ENCODE measurements around the gene NLRP12. TPM values are rescaled to one million over a fixed set of nuclear protein-coding genes. Genes with fewer than 3 reads are reported as not detected.
"Not testable (repeated sequence)": the region's sequence is repeated elsewhere in the genome, so short reads cannot be mapped to it uniquely, and the experiment has no call there.

NLRP12 gene
- total RNA-seq, 2 experiments from 2014 or later = 0.08 TPM; not detected in 1

GRCh38 chr19:53865523-53865917 lies 41.4 kb upstream of the NLRP12 start:
- peaks cover 2% of the 10 kb centered on the region for H3K27me3 Mint-ChIP-seq
- peak overlapping the region; percentile 90 for H3K27ac Mint-ChIP-seq
- DNase-seq = peak; percentile 30

GRCh38 chr19:53864308-53864836 lies 40.3 kb upstream of the NLRP12 start:
- H3K27ac Mint-ChIP-seq = no peak overlapping the region
- no peak for DNase-seq
- H3K4me3 Mint-ChIP-seq = no peak overlapping the region
- POLR2A ChIA-PET = interaction anchor here (1.2 kb wide), 1 partner anchor 10 kb away, joined by 5 read pairs; no protein-coding TSS in a partner anchor
- no peaks in the 10 kb centered on the region for H3K9me3 Mint-ChIP-seq
- peaks cover 5% of the 10 kb centered on the region for H3K36me3 Mint-ChIP-seq (ENCODE audit: low read depth)
- peaks cover 2% of the 10 kb centered on the region for H3K27me3 Mint-ChIP-seq
- peaks cover 28% of the 10 kb centered on the region for H3K4me1 Mint-ChIP-seq
- CTCF ChIA-PET = interaction anchor here (0.6 to 1.2 kb wide), 2 partner anchors 11 to 392 kb away, joined by 3 to 4 read pairs; no protein-coding TSS in a partner anchor

More at GRCh38 chr19:53865523-53865917, 41.4 kb upstream of the NLRP12 start:
- no peaks in the 10 kb centered on the region for H3K9me3 Mint-ChIP-seq
- H3K4me1 Mint-ChIP-seq = peaks cover 33% of the 10 kb centered on the region
- peak overlapping the region; percentile 97 for H3K4me3 Mint-ChIP-seq
- CTCF ChIA-PET = interaction anchor here (0.9 to 3.5 kb wide), 6 partner anchors 11 to 333 kb away, joined by 3 to 31 read pairs (median 4); partner anchors contain the start of gene PRKCG
- peaks cover 9% of the 10 kb centered on the region for H3K36me3 Mint-ChIP-seq (ENCODE audit: low read depth)
- POLR2A ChIA-PET = interaction anchor here (0.8 to 4.0 kb wide), 7 partner anchors 9 to 272 kb away, joined by 3 to 49 read pairs (median 3); partner anchors contain the start of gene CNOT3

GRCh38 chr19:53853707-53854106 lies 29.6 kb upstream of the NLRP12 start:
- peaks cover 11% of the 10 kb centered on the region for H3K27me3 Mint-ChIP-seq
- H3K9me3 Mint-ChIP-seq = no peaks in the 10 kb centered on the region
- H3K4me3 Mint-ChIP-seq = no peak overlapping the region
- H3K4me1 Mint-ChIP-seq = peaks cover 25% of the 10 kb centered on the region
- CTCF ChIA-PET = interaction anchor here (0.6 to 4.2 kb wide), 19 partner anchors 9 to 848 kb away, joined by 3 to 31 read pairs (median 3); partner anchors contain the start of genes MYADM and PRKCG
- peak overlapping the region; percentile 21 for H3K27ac Mint-ChIP-seq
- POLR2A ChIA-PET = interaction anchor here (0.9 to 4.1 kb wide), 3 partner anchors 11 to 26 kb away, joined by 3 to 49 read pairs (median 5); partner anchors contain the start of gene MYADM
- no peaks in the 10 kb centered on the region for H3K36me3 Mint-ChIP-seq (ENCODE audit: low read depth)
- DNase-seq = no peak

- Mint-ChIP-seq H3K36me3 (ENCODE audit: low read depth) (no peaks in the 10 kb centered on the region), H3K9me3 (no peaks in the 10 kb centered on the region), H3K4me1 (peaks cover 21% of the 10 kb centered on the region), H3K4me3 (no peak overlapping the region), H3K27me3 (peaks cover 21% of the 10 kb centered on the region), H3K27ac (no peak overlapping the region)
- ChIA-PET POLR2A (no interaction called here), CTCF (interaction anchor here (0.7 to 1.0 kb wide), 2 partner anchors 175 to 176 kb away, joined by 3 read pairs; no protein-coding TSS in a partner anchor)
- DNase-seq = no peak
Observed at GRCh38 chr19:53849237-53849676, 25.1 kb upstream of the NLRP12 start.

- no peak overlapping the region for H3K4me3 Mint-ChIP-seq
- H3K27ac Mint-ChIP-seq = no peak overlapping the region
- ChIA-PET CTCF (interaction anchor here (2.1 kb wide), 1 partner anchor 182 kb away, joined by 8 read pairs; no protein-coding TSS in a partner anchor), POLR2A (no interaction called here)
- peaks cover 9% of the 10 kb centered on the region for H3K4me1 Mint-ChIP-seq
- H3K27me3 Mint-ChIP-seq = peaks cover 21% of the 10 kb centered on the region
- no peak for DNase-seq
- H3K9me3 Mint-ChIP-seq = no peaks in the 10 kb centered on the region
- no peaks in the 10 kb centered on the region for H3K36me3 Mint-ChIP-seq (ENCODE audit: low read depth)
Observed at GRCh38 chr19:53847555-53847954, 23.4 kb upstream of the NLRP12 start.

GRCh38 chr19:53844849-53845246 lies 20.7 kb upstream of the NLRP12 start:
- Mint-ChIP-seq H3K27ac (no peak overlapping the region), H3K27me3 (peaks cover 16% of the 10 kb centered on the region), H3K36me3 (ENCODE audit: low read depth) (no peaks in the 10 kb centered on the region), H3K4me1 (peaks cover 6% of the 10 kb centered on the region), H3K9me3 (no peaks in the 10 kb centered on the region), H3K4me3 (no peak overlapping the region)
- CTCF ChIA-PET = no interaction called here
- DNase-seq = no peak
- POLR2A ChIA-PET = no interaction called here

- DNase-seq; POLR2A ChIA-PET; H3K27me3 Mint-ChIP-seq; H3K4me3 Mint-ChIP-seq; H3K9me3 Mint-ChIP-seq; H3K36me3 Mint-ChIP-seq (ENCODE audit: low read depth); H3K27ac Mint-ChIP-seq; H3K4me1 Mint-ChIP-seq: not testable (repeated sequence)
- CTCF ChIA-PET = interaction anchor here (0.7 to 2.0 kb wide), 7 partner anchors 13 to 189 kb away, joined by 3 to 14 read pairs (median 7); no protein-coding TSS in a partner anchor
Observed at GRCh38 chr19:53840914-53841313, 16.8 kb upstream of the NLRP12 start.

- CTCF ChIA-PET = interaction anchor here (2.0 kb wide), 1 partner anchor 190 kb away, joined by 11 read pairs; no protein-coding TSS in a partner anchor
- DNase-seq; H3K27ac Mint-ChIP-seq; H3K9me3 Mint-ChIP-seq; H3K4me3 Mint-ChIP-seq; H3K27me3 Mint-ChIP-seq; H3K4me1 Mint-ChIP-seq; H3K36me3 Mint-ChIP-seq (ENCODE audit: low read depth); POLR2A ChIA-PET: not testable (repeated sequence)
Observed at GRCh38 chr19:53840241-53840640, 16.1 kb upstream of the NLRP12 start.

GRCh38 chr19:53838446-53838845 lies 14.3 kb upstream of the NLRP12 start:
- H3K27ac Mint-ChIP-seq; POLR2A ChIA-PET; CTCF ChIA-PET; H3K9me3 Mint-ChIP-seq; H3K4me3 Mint-ChIP-seq; DNase-seq; H3K36me3 Mint-ChIP-seq (ENCODE audit: low read depth); H3K4me1 Mint-ChIP-seq: not testable (repeated sequence)
- H3K27me3 Mint-ChIP-seq = peaks cover 10% of the 10 kb centered on the region

- CTCF ChIA-PET; H3K9me3 Mint-ChIP-seq; H3K4me3 Mint-ChIP-seq; POLR2A ChIA-PET; H3K27ac Mint-ChIP-seq; H3K4me1 Mint-ChIP-seq; H3K36me3 Mint-ChIP-seq (ENCODE audit: low read depth); DNase-seq: not testable (repeated sequence)
- H3K27me3 Mint-ChIP-seq = peaks cover 30% of the 10 kb centered on the region
Observed at GRCh38 chr19:53832861-53833260, 8.7 kb upstream of the NLRP12 start.

- H3K4me3 Mint-ChIP-seq = no peak overlapping the region
- ChIA-PET CTCF (no interaction called here), POLR2A (no interaction called here)
- H3K4me1 Mint-ChIP-seq = peaks cover 2% of the 10 kb centered on the region
- H3K36me3 Mint-ChIP-seq (ENCODE audit: low read depth) = no peaks in the 10 kb centered on the region
- DNase-seq = no peak
- peaks cover 30% of the 10 kb centered on the region for H3K27me3 Mint-ChIP-seq
- H3K27ac Mint-ChIP-seq = no peak overlapping the region
- H3K9me3 Mint-ChIP-seq = no peaks in the 10 kb centered on the region
Observed at GRCh38 chr19:53828531-53828930, 4.4 kb upstream of the NLRP12 start.

- H3K27me3 Mint-ChIP-seq = peaks cover 17% of the 10 kb centered on the region
- no peak overlapping the region for H3K27ac Mint-ChIP-seq
- no peak overlapping the region for H3K4me3 Mint-ChIP-seq
- ChIA-PET POLR2A (no interaction called here), CTCF (no interaction called here)
- peaks cover 2% of the 10 kb centered on the region for H3K4me1 Mint-ChIP-seq
- H3K9me3 Mint-ChIP-seq = no peaks in the 10 kb centered on the region
- DNase-seq = no peak
- no peaks in the 10 kb centered on the region for H3K36me3 Mint-ChIP-seq (ENCODE audit: low read depth)
Observed at GRCh38 chr19:53826876-53827275, 2.8 kb upstream of the NLRP12 start.

- H3K27me3 Mint-ChIP-seq = peaks cover 6% of the 10 kb centered on the region
- no peaks in the 10 kb centered on the region for H3K36me3 Mint-ChIP-seq (ENCODE audit: low read depth)
- ChIA-PET POLR2A (no interaction called here), CTCF (interaction anchor here (0.6 kb wide), 2 partner anchors 31 to 658 kb away, joined by 3 read pairs; no protein-coding TSS in a partner anchor)
- DNase-seq = no peak
- H3K9me3 Mint-ChIP-seq = no peaks in the 10 kb centered on the region
- H3K27ac Mint-ChIP-seq = no peak overlapping the region
- peaks cover 2% of the 10 kb centered on the region for H3K4me1 Mint-ChIP-seq
- no peak overlapping the region for H3K4me3 Mint-ChIP-seq
Observed at GRCh38 chr19:53823380-53824120, 564 bp downstream of the NLRP12 start.
